Measurements from ENCODE around the gene EHF. TPM values are rescaled to one million over a fixed set of nuclear protein-coding genes. Genes with fewer than 3 reads are reported as not detected.

Gene EHF
- total and polyA plus RNA-seq, 2 experiments from 2014 or later = not detected

- Histone ChIP-seq H3K4me1 (ENCODE audit: insufficient read depth) (no peaks in the 10 kb centered on the region), H3K36me3 (ENCODE audit: low read depth) (no peaks in the 10 kb centered on the region), H3F3A (ENCODE audit: insufficient read depth) (no peaks in the 10 kb centered on the region), H3K27me3 (replicated peaks; ENCODE audit: insufficient read depth) (no peaks in the 10 kb centered on the region), H3K4me3 (no peak overlapping the region), H4K20me1 (ENCODE audit: insufficient read depth) (no peaks in the 10 kb centered on the region), H2AFZ (no peak overlapping the region), H3K9me2 (ENCODE audit: insufficient read depth) (no peaks in the 10 kb centered on the region), H3K9me3 (ENCODE audit: low read depth) (peaks cover 4% of the 10 kb centered on the region), H3K79me2 (ENCODE audit: insufficient read depth) (no peaks in the 10 kb centered on the region), H3K4me2 (ENCODE audit: unreplicated experiment) (no peak overlapping the region), H3K9ac (no peak overlapping the region), H3K27ac (no peak overlapping the region)
- WGBS, 2 experiments (ENCODE audit: low coverage in 1 of 2, low lambda C conversion rate in 2 of 2, missing lambda C conversion rate in 2 of 2) = 39 to 53% methylated on average over 1 of the region's 1 CpG
- in situ Hi-C loops (cut with MboI) = loop anchor here (25.0 kb wide), 1 partner anchor 819 kb away; the partner anchor contains the start of gene SLC1A2
- TF ChIP-seq EZH2 (IDR thresholded peaks at IDR 0.05; ENCODE audit: insufficient read depth, poor library complexity, severe bottlenecking) = no peak
- TF ChIP-seq EZH2phosphoT487 (IDR thresholded peaks at IDR 0.05; ENCODE audit: insufficient read depth, low read depth) = no peak
- no peak for DNase-seq
These were observed 27.8 kb upstream of the EHF start for GRCh38 chr11:34593085-34593484.

GRCh38 chr11:34594603-34595002 lies 26.3 kb upstream of the EHF start:
- Histone ChIP-seq H3K4me2 (ENCODE audit: unreplicated experiment) (no peak overlapping the region), H3K9me2 (ENCODE audit: insufficient read depth) (no peaks in the 10 kb centered on the region), H3K9ac (no peak overlapping the region), H3F3A (ENCODE audit: insufficient read depth) (peaks cover 6% of the 10 kb centered on the region), H3K9me3 (ENCODE audit: low read depth) (peaks cover 4% of the 10 kb centered on the region), H2AFZ (no peak overlapping the region), H3K4me1 (ENCODE audit: insufficient read depth) (peaks cover 7% of the 10 kb centered on the region), H4K20me1 (ENCODE audit: insufficient read depth) (no peaks in the 10 kb centered on the region), H3K27me3 (replicated peaks; ENCODE audit: insufficient read depth) (no peaks in the 10 kb centered on the region), H3K27ac (no peak overlapping the region), H3K36me3 (ENCODE audit: low read depth) (no peaks in the 10 kb centered on the region), H3K4me3 (no peak overlapping the region), H3K79me2 (ENCODE audit: insufficient read depth) (no peaks in the 10 kb centered on the region)
- in situ Hi-C loops (cut with MboI) = loop anchor here (25.0 kb wide), 1 partner anchor 818 kb away; the partner anchor contains the start of gene SLC1A2
- no peak for DNase-seq
- TF ChIP-seq EZH2 (IDR thresholded peaks at IDR 0.05; ENCODE audit: insufficient read depth, poor library complexity, severe bottlenecking) (no peak), EZH2phosphoT487 (IDR thresholded peaks at IDR 0.05; ENCODE audit: insufficient read depth, low read depth) (no peak)
- 49 to 55% methylated on average over 3 of the region's 3 CpGs for WGBS, 2 experiments (ENCODE audit: low coverage in 1 of 2, low lambda C conversion rate in 2 of 2, missing lambda C conversion rate in 2 of 2)

- WGBS, 2 experiments (ENCODE audit: low coverage in 1 of 2, low lambda C conversion rate in 2 of 2, missing lambda C conversion rate in 2 of 2) = 97% methylated on average over 2 of the region's 2 CpGs
- H3K4me3 ChIP-seq = no peak overlapping the region
- H3K4me1 ChIP-seq (ENCODE audit: insufficient read depth) = peaks cover 15% of the 10 kb centered on the region
- H3K79me2 ChIP-seq (ENCODE audit: insufficient read depth) = no peaks in the 10 kb centered on the region
- H3K9me3 ChIP-seq (ENCODE audit: low read depth) = peaks cover 4% of the 10 kb centered on the region
- TF ChIP-seq EZH2 (IDR thresholded peaks at IDR 0.05; ENCODE audit: insufficient read depth, poor library complexity, severe bottlenecking) = no peak
- TF ChIP-seq EZH2phosphoT487 (IDR thresholded peaks at IDR 0.05; ENCODE audit: insufficient read depth, low read depth) = no peak
- H3K27ac ChIP-seq = no peak overlapping the region
- no peaks in the 10 kb centered on the region for H3K36me3 ChIP-seq (ENCODE audit: low read depth)
- H2AFZ ChIP-seq = no peak overlapping the region
- in situ Hi-C loops (cut with MboI) = loop anchor here (25.0 kb wide), 1 partner anchor 817 kb away; the partner anchor contains the start of gene SLC1A2
- no peaks in the 10 kb centered on the region for H4K20me1 ChIP-seq (ENCODE audit: insufficient read depth)
- no peaks in the 10 kb centered on the region for H3K27me3 ChIP-seq (replicated peaks; ENCODE audit: insufficient read depth)
- H3F3A ChIP-seq (ENCODE audit: insufficient read depth) = peaks cover 11% of the 10 kb centered on the region
- no peaks in the 10 kb centered on the region for H3K9me2 ChIP-seq (ENCODE audit: insufficient read depth)
- DNase-seq = no peak
- H3K9ac ChIP-seq = no peak overlapping the region
- H3K4me2 ChIP-seq (ENCODE audit: unreplicated experiment) = no peak overlapping the region
These were observed 25.5 kb upstream of the EHF start for GRCh38 chr11:34595391-34595790.

GRCh38 chr11:34595960-34596644 lies 24.8 kb upstream of the EHF start:
- Histone ChIP-seq H3K9me2 (ENCODE audit: insufficient read depth) (no peaks in the 10 kb centered on the region), H3F3A (ENCODE audit: insufficient read depth) (peaks cover 11% of the 10 kb centered on the region), H3K27me3 (replicated peaks; ENCODE audit: insufficient read depth) (no peaks in the 10 kb centered on the region), H3K4me3 (no peak overlapping the region), H3K4me2 (ENCODE audit: unreplicated experiment) (no peak overlapping the region), H3K36me3 (ENCODE audit: low read depth) (no peaks in the 10 kb centered on the region), H4K20me1 (ENCODE audit: insufficient read depth) (no peaks in the 10 kb centered on the region), H3K27ac (no peak overlapping the region), H2AFZ (no peak overlapping the region), H3K9ac (no peak overlapping the region), H3K79me2 (ENCODE audit: insufficient read depth) (no peaks in the 10 kb centered on the region), H3K9me3 (ENCODE audit: low read depth) (peaks cover 4% of the 10 kb centered on the region), H3K4me1 (ENCODE audit: insufficient read depth) (peaks cover 19% of the 10 kb centered on the region)
- 93 to 94% methylated on average over 11 of the region's 11 CpGs for WGBS, 2 experiments (ENCODE audit: low coverage in 1 of 2, low lambda C conversion rate in 2 of 2, missing lambda C conversion rate in 2 of 2)
- in situ Hi-C loops (cut with MboI) = loop anchor here (25.0 kb wide), 1 partner anchor 816 kb away; the partner anchor contains the start of gene SLC1A2
- TF ChIP-seq EZH2 (IDR thresholded peaks at IDR 0.05; ENCODE audit: insufficient read depth, poor library complexity, severe bottlenecking) (no peak), EZH2phosphoT487 (IDR thresholded peaks at IDR 0.05; ENCODE audit: insufficient read depth, low read depth) (no peak)
- no peak for DNase-seq
